ENCODE results near the gene GLI3. TPM values are rescaled to one million over a fixed set of nuclear protein-coding genes. Genes with fewer than 3 reads are reported as not detected.
A peak's percentile ranks its signal among the peaks of the same experiment; 100 is the strongest.

Gene GLI3
- total RNA-seq, 1 experiment from 2014 or later = 45.0 TPM

GRCh38 chr7:42125321-42125720 lies 111.7 kb downstream of the GLI3 start:
- no peak overlapping the region for H3K23ac ChIP-seq (ENCODE audit: insufficient read length, low read depth, low read length)
- peak overlapping the region in 1 of 3 experiments; percentile 22; a peak in 1 of 7 replicates for H3K27ac Mint-ChIP-seq

More at GRCh38 chr7:42125321-42125720, 111.7 kb downstream of the GLI3 start:
- Histone ChIP-seq H4K8ac (replicated peaks; ENCODE audit: insufficient read length, low read depth, low read length) (no peak overlapping the region), H3K4me1 (ENCODE audit: insufficient read depth, low read length) (no peaks in the 10 kb centered on the region), H3K18ac (ENCODE audit: insufficient read length, low read depth, low read length) (no peak overlapping the region), H2BK5ac (ENCODE audit: insufficient read length, low read length) (no peak overlapping the region), H3K4ac (ENCODE audit: low read depth, low read length) (no peak overlapping the region), H2AK5ac (ENCODE audit: insufficient read length, low read length) (no peak overlapping the region), H4K5ac (ENCODE audit: insufficient read length, low read depth, low read length) (no peak overlapping the region), H4K20me1 (ENCODE audit: control insufficient read depth, insufficient read depth, insufficient read length) (no peaks in the 10 kb centered on the region), H3K4me2 (ENCODE audit: insufficient read depth, insufficient read length, low read length) (no peak overlapping the region), H2BK15ac (ENCODE audit: low read depth, low read length) (no peak overlapping the region), H3K79me1 (ENCODE audit: insufficient read depth, low read depth, low read length, poor library complexity, severe bottlenecking) (no peaks in the 10 kb centered on the region), H2BK120ac (ENCODE audit: low read depth, low read length, poor library complexity, severe bottlenecking) (no peak overlapping the region), H3K79me2 (ENCODE audit: insufficient read depth, low read length) (0 out of 2 replicates have a peak, but pooled peaks cover 1% of the 10 kb centered on the region), H2AFZ (ENCODE audit: low read length) (no peak overlapping the region), H3K9me3 (ENCODE audit: control insufficient read depth, low read depth, low read length) (no peaks in the 10 kb centered on the region), H3K9ac (ENCODE audit: extremely low read depth, insufficient read length, low read length) (no peak overlapping the region), H4K91ac (ENCODE audit: insufficient read length, low read depth, low read length) (no peak overlapping the region), H3K27ac (ENCODE audit: insufficient read length, low read depth, low read length) (no peak overlapping the region), H2BK20ac (ENCODE audit: low read depth, low read length, poor library complexity, severe bottlenecking) (no peak overlapping the region), H2BK12ac (ENCODE audit: insufficient read length, low read depth, low read length) (no peak overlapping the region), H3K56ac (ENCODE audit: insufficient read length, low read depth, low read length) (no peak overlapping the region), H3K23me2 (ENCODE audit: insufficient read length, low read depth, low read length, poor library complexity, severe bottlenecking) (no peaks in the 10 kb centered on the region), H3T11ph (ENCODE audit: low read length) (no peak overlapping the region), H3K14ac (ENCODE audit: insufficient read depth, low read length) (no peak overlapping the region), H3K27me3 (ENCODE audit: insufficient read depth, low read length) (no peaks in the 10 kb centered on the region)
- no peak overlapping the region for H3K4me3 Mint-ChIP-seq
- no CpG with 5 or more reads among the region's 8 CpGs for WGBS (ENCODE audit: extremely low coverage, insufficient read length, low lambda C conversion rate)
- TF ChIP-seq CTCF (conservative IDR thresholded peaks at IDR 0.05) = no peak
- no peak for DNase-seq
- H3K36me3 Mint-ChIP-seq (ENCODE audit: insufficient read depth in 1 of 3, low read depth in 3 of 3) = peaks cover 0 to 5% (median 0%) of the 10 kb centered on the region in 3 experiments; a peak in 3 of 7 replicates
- H3K27me3 Mint-ChIP-seq (ENCODE audit: low read depth) = no peaks in the 10 kb centered on the region
- H3K4me1 Mint-ChIP-seq = peaks cover 9 to 16% of the 10 kb centered on the region in 2 experiments; a peak in 3 of 4 replicates
- H3K9me3 Mint-ChIP-seq = peaks cover under 1 to 2% of the 10 kb centered on the region in 2 experiments; a peak in 2 of 5 replicates
